Measurements from ENCODE around the gene CD84.
"Not testable (repeated sequence)": the region's sequence is repeated elsewhere in the genome, so short reads cannot be mapped to it uniquely, and the experiment has no call there.

The CD84 gene

GRCh38 chr1:160519642-160520435 is 59.5 kb downstream of the CD84 start:
- in situ Hi-C loops (cut with MboI; ENCODE audit: low sequenced_read_pairs), result no loop called here

DNA sequence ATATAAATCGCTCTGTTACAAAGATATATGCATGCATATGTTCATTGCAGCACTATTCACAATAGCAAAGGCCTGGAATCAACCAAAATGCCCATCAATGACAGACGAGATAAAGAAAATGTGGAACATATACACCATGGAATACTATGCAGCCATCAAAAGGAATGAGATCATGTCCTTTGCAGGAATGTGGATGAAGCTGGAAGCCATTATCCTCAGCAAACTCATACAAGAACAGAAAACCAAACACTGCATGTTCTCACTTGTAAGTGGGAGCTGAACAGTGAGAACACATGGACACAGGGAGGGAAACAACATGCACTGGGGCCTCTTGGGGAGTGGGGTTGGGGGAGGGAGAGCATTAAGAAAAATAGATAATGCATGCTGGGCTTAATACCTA is 61.8 kb downstream of the CD84 start:
- in situ Hi-C loops (cut with MboI; ENCODE audit: low sequenced_read_pairs), result not testable (repeated sequence)

- in situ Hi-C loops (cut with MboI; ENCODE audit: low sequenced_read_pairs), result not testable (repeated sequence)
Observed at GRCh38 chr1:160515908-160516307, 63.4 kb downstream of the CD84 start.

GRCh38 chr1:160504651-160505050 is 74.6 kb downstream of the CD84 start:
- in situ Hi-C loops (cut with MboI; ENCODE audit: low sequenced_read_pairs), result no loop called here

DNA sequence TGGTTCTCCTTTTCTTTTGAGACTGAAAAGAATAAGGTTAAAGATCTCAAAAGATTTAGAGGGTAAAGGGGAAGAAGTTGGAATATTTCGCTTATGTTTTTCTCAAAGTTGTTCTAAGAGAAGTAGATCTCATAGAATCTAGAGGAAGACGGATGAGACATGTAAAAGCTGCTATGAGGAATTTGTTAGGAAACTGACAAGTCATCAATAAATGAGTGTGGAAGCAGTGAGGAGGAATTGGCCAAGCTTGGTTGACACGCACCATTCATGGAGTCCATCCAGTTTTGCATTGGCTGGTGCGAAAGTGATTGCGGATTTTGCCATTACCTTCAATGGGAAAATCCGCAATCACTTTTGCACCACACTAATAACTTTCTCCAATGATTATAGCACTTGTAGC is 76.2 kb downstream of the CD84 start:
- in situ Hi-C loops (cut with MboI; ENCODE audit: low sequenced_read_pairs), result no loop called here

GRCh38 chr1:160500321-160500990 is 78.8 kb downstream of the CD84 start:
- in situ Hi-C loops (cut with MboI; ENCODE audit: low sequenced_read_pairs), result no loop called here

GRCh38 chr1:160499631-160500030 is 79.7 kb downstream of the CD84 start:
- in situ Hi-C loops (cut with MboI; ENCODE audit: low sequenced_read_pairs), result no loop called here

DNA sequence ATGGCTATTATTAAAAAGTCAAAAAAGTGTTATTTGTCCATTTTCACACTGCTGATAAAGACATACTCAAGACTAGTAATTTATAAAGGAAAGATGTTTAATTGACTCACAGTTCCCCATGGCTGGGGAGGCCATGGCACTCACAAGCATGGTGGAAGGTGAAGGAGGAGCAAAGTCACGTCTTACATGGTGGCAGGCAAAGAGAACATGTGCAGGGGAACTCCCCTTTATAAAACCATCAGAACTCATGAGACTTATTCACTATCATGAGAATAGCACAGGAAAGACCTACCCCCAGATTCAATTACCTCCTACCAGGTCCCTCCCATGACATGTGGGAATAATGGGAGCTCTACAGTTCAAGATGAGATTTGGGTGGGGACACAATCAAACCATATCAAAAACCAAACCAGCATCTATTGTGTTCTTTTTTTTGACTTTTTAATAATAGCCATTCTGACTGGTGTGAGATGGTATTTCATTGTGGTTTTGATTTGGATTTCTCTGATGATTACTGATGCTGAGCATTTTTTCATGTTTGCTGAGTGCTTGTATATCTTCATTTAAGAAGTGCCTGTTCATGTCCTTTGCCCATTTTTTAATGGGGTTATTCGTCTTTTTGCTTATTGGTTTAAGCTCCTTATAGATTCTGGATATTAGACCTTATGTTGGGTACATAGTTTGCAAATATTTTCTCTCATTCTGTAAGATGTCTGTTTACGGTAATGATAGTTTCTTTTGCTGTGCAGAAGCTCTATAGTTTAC is 80.8 kb downstream of the CD84 start:
- in situ Hi-C loops (cut with MboI; ENCODE audit: low sequenced_read_pairs), result not testable (repeated sequence)

GRCh38 chr1:160496334-160496733 is 83.0 kb downstream of the CD84 start:
- in situ Hi-C loops (cut with MboI; ENCODE audit: low sequenced_read_pairs), result no loop called here

DNA sequence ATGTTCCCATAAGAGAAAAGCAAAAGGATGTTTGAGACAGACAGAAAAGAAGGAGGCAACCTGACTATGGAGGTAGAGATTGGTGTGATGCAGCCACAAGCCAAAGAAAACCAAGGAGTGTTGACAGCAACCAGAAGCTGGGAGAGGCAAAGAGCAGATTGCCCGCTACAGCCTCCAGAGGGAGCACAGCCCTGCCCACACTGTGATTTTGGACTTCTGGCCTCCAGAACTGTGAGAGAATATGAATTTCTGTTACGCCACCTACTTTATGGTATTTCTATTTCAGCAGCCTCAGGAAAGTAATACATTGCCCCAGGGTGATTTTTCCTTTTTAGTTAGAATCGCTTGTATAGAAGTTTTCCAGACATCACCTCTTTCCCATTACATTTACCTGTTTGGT is 84.7 kb downstream of the CD84 start:
- in situ Hi-C loops (cut with MboI; ENCODE audit: low sequenced_read_pairs), result no loop called here

DNA sequence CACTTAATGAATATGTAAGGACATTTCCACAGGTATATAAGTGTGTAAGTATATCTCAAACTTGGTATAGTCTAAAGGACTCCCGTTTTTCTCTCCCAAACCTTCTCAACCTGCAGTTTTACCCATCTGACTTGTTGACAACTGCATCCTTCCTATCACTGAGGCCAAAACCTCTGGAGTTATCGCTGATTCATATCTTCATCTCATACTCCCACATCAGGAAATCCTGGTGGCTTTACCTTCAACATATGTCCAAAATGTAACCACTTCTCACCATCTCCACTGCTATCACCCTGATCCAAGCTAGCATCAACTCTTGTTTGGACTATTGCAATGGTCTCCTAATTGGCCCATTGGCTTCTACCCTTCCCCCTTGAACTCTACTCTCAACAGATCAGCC is 86.7 kb downstream of the CD84 start:
- in situ Hi-C loops (cut with MboI; ENCODE audit: low sequenced_read_pairs), result no loop called here

- in situ Hi-C loops (cut with MboI; ENCODE audit: low sequenced_read_pairs), result no loop called here
Observed at GRCh38 chr1:160491981-160492380, 87.3 kb downstream of the CD84 start.

All from HL-60/S4 (cell line).